ENCODE results near the gene ANKRD13C. TPM values are rescaled to one million over a fixed set of nuclear protein-coding genes. Genes with fewer than 3 reads are reported as not detected.

Gene ANKRD13C
- total RNA-seq (2022; extraction: Qiagen RNA extraction), result 6.2 to 8.8 TPM (median 7.9 TPM) in 5 replicates

DNA sequence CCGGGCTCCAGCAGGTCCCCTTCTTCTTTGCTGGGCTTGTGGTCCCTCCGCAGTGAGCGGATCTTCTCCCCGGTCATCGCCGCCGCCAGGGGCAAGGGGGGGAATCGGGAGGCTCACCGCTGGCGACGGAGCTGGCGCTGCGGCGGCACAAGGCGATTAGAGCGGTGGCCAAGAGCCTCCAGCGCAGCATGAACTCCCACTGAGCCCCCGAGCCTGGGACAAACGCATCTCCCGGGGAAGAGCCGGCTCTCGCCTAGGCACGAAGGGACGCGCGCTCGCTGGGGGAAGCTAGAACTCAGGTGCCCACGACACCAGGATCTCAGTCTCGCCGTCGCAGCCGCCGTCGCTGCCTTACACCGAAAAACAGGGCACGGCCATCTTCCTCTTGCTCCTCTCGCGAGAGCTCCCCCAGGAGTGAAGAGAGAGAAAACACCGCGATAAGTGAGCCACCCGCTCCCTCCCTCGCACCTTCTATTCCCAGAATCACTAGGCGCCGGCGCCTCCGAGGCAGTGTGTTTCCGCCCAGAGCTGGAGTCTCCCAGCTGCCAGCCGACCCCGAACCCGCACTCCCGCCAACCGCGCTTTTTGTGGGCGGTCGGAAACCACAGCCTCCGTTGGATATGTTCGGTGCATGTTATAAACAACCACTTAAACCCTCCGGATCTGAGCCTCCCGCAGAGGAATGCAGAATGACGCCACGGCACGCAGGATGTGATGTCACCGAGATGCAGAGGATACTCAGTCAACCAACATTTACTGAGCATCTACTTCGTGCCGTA, at the start of gene ANKRD13C:
TSS of gene ANKRD13C (minus strand) at position 391 of the 779 bp plus-strand sequence. CDS start at position 77, 314 bp downstream.

DNA sequence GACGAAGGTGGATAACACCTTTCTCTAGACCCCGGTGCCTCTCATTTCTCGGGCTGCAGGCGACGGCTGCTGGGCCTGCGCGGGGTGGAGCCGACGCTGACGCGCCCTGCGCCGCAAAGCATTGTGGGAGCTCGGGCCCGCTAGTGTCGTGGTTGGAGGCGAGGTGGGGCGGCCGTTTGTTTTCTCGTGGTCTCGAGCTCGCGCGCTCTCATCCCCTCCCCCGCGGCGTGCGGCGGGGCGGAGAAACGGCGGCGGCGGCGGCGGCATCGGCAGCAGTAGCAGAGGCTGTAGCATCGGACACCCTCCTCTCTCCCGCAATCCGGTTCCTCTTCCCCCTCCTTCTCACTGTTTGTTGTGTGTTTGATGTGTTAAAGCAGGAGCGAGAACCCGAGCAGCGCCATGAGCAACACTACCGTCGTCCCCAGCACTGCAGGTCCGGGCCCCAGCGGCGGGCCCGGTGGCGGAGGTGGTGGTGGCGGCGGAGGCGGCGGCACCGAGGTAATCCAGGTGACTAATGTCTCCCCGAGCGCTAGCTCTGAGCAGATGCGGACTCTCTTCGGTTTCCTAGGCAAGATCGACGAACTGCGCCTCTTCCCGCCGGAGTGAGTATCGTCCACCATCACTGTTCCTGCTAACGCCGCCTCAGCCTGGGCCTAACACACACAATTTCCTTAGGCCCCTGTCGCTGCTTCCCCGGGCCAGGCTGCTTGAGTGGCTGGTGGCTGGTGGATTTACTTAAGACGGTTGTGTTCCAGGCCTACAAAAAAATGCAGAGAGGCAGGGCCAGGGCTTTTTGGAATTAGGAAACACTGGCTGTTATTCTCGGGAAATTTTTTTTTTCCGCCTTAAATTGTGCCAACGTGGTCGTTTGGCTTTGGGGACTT, 133.0 kb downstream of the ANKRD13C start, which contains the start of gene SRSF11:
TSS of gene SRSF11 (plus strand) at position 143 of the 884 bp plus-strand sequence. CDS start at position 400, 257 bp downstream.

Other genes starting within 250 kb of the ANKRD13C start
- 7.7 to 12.8 TPM (median 9.4 TPM) in 5 replicates for gene LRRC40, start 149.1 kb downstream of the ANKRD13C start, total RNA-seq (2022; extraction: Qiagen RNA extraction)
- gene SRSF11, start 133.3 kb downstream of the ANKRD13C start, total RNA-seq (2022; extraction: Qiagen RNA extraction), result 61.5 to 99.8 TPM (median 77.8 TPM) in 5 replicates
- 1.2 to 1.9 TPM (median 1.5 TPM) in 5 replicates for gene CTH, start 56.5 kb upstream of the ANKRD13C start, total RNA-seq (2022; extraction: Qiagen RNA extraction)

Data from A549 treated with CORT108297 at 1 μM for 4 hours (cell line).